Adrenal gland (tissue), 5 donors: ENCODE measurements around the gene MPG.

ENCODE experiments used
- POLR2A ChIP-seq, 2 donors: fragments of 450-650 bp; IDR thresholded peaks; one replicate each; pipeline ENCODE4 v1.6.1; 2017; ENCODE audit warnings: antibody characterized with exemption in 2 of 2, mild to moderate bottlenecking in 2 of 2, moderate library complexity in 1 of 2
- TF ChIP-seq, protein P1 (sequence below), 6 experiments: fragments of 450-650 bp in 4 of 6; fragments of 200-600 bp in 2 of 6; sonication (generic) in 1 of 6; IDR thresholded peaks; 1 replicate in 5 of 6; 2 replicates in 1 of 6; pipeline versions ENCODE4 v1.5.1 to v1.8.0; 2016 to 2021; ENCODE audit warnings: antibody characterized with exemption in 6 of 6, mild to moderate bottlenecking in 2 of 6, moderate library complexity in 1 of 6
- donor health status: DM: no; HTN: no; CAD: no.

DNA sequence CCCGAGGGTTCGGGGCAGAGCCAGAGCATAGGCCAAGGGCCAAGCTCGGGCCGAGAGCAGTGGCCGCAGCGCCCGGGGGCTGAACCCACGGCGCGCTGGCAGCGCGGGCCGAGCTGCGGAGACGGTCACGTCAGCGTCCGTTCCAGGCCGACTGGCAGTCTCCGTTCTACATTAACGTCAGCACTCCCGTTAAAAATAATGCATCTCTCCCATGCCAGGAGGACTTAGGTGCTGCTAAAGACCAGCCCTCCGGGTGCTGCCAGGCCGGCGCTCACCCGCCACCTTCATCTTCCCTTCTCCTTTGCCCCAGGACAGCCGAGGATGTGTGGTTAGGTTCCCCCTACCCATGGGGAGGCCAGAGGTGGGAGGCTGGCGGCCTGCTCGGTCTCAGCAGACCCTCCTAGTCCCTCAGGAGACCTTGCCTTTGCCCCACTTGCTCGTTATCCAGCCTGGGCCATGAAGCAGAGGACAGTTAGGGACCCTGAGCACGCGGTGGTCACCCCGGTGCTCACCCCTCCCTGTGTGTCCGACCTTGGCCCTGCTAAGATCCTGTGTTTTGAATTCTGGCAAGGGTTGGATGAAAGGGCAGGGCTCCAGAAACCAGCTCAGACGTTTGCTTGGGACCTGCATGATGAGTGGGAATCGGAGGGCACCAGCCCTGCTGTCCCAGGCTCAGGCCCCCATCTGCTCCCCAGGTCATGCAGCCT, 572 bp downstream of the MPG start:
- TF ChIP-seq, protein P1, sequence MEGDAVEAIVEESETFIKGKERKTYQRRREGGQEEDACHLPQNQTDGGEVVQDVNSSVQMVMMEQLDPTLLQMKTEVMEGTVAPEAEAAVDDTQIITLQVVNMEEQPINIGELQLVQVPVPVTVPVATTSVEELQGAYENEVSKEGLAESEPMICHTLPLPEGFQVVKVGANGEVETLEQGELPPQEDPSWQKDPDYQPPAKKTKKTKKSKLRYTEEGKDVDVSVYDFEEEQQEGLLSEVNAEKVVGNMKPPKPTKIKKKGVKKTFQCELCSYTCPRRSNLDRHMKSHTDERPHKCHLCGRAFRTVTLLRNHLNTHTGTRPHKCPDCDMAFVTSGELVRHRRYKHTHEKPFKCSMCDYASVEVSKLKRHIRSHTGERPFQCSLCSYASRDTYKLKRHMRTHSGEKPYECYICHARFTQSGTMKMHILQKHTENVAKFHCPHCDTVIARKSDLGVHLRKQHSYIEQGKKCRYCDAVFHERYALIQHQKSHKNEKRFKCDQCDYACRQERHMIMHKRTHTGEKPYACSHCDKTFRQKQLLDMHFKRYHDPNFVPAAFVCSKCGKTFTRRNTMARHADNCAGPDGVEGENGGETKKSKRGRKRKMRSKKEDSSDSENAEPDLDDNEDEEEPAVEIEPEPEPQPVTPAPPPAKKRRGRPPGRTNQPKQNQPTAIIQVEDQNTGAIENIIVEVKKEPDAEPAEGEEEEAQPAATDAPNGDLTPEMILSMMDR (IDR thresholded peaks at IDR 0.05) = no peak
- TF ChIP-seq POLR2A (IDR thresholded peaks at IDR 0.05) = no peak
